HepG2 (cell line): ENCODE measurements around the gene ZNF584. TPM values are rescaled to one million over a fixed set of nuclear protein-coding genes. Genes with fewer than 3 reads are reported as not detected.

Experiments used
- BCL6 ChIP-seq: IDR thresholded peaks from 2 replicates; pipeline ENCODE4 v1.6.1; 2016; ENCODE audit warnings: missing genetic modification reagents, missing compliant biosample characterization
- HES4 ChIP-seq: sonication (generic); formaldehyde crosslinking; IDR thresholded peaks from 2 replicates; pipeline ENCODE4 v1.9.0; 2021; ENCODE audit warnings: mild to moderate bottlenecking, missing genetic modification reagents, borderline replicate concordance
- LCORL ChIP-seq, 2 experiments: fragments of 450-650 bp in 1 of 2; sonication (generic) in 1 of 2; formaldehyde crosslinking in 1 of 2; IDR thresholded peaks; 2 replicates each; pipeline versions ENCODE4 v1.5.0 to v1.6.1; 2017 to 2020; ENCODE audit warnings: antibody characterized with exemption in 1 of 2, missing genetic modification reagents in 1 of 2
- MYNN ChIP-seq: sonication (generic); formaldehyde crosslinking; IDR thresholded peaks from 2 replicates; pipeline ENCODE4 v1.4.0; 2020; ENCODE audit warnings: mild to moderate bottlenecking, low read depth, missing genetic modification reagents
- RAD21 ChIP-seq: fragments of 450-650 bp; formaldehyde crosslinking; IDR thresholded peaks from 2 replicates; pipeline ENCODE4 v1.5.0; 2020; ENCODE audit warnings: mild to moderate bottlenecking
- TOPORS ChIP-seq: sonication (generic); formaldehyde crosslinking; IDR thresholded peaks from 2 replicates; pipeline ENCODE4 v1.8.0; 2023; ENCODE audit warnings: mild to moderate bottlenecking, missing genetic modification reagents
- ZNF24 ChIP-seq: fragments of 450-650 bp; IDR thresholded peaks from 2 replicates; pipeline ENCODE4 v1.6.1; 2017; ENCODE audit warnings: antibody characterized with exemption, mild to moderate bottlenecking
- ZNF3 ChIP-seq: IDR thresholded peaks from 2 replicates; pipeline ENCODE4 v1.7.0; 2017; ENCODE audit warnings: inconsistent platforms
- polyA plus RNA-seq, 8 experiments: library from polyadenylated mRNA; depleted of rRNA in 3 of 8; stranded (reverse) in 7 of 8; unstranded in 1 of 8; fragments of >200 nt; fragmentation: Illumina TruSeq in 4 of 8; extraction: Trizol in 4 of 8; gene quantifications; 2 replicates each; pipeline versions ENCODE4 v1.2.1 to v1.2.3, GENCODE V29; 2011 to 2016; ENCODE audit warnings: low read depth in 4 of 8, missing spikeins in 1 of 8, mixed read lengths in 1 of 8; ENCODE audit not compliant: insufficient read depth in 1 of 8
- total RNA-seq, 5 experiments: library from RNA; depleted of rRNA; stranded (reverse); fragments of >200 nt; fragmentation: Illumina TruSeq; extraction: Trizol; gene quantifications; 2 replicates each; pipeline ENCODE4 v1.2.3, GENCODE V29; 2016; ENCODE audit warnings: low read depth in 1 of 5
- TF ChIP-seq, protein P1 (sequence below): sonication (generic); formaldehyde crosslinking; IDR thresholded peaks from one replicate; pipeline ENCODE4 v1.5.1; 2020; ENCODE audit warnings: mild to moderate bottlenecking, missing genetic modification reagents; ENCODE audit errors: not compliant biosample characterization
- TF ChIP-seq, protein P2 (sequence below): sonication (generic); formaldehyde crosslinking; conservative IDR thresholded peaks from 2 replicates; pipeline ENCODE4 v1.5.0; 2020; ENCODE audit warnings: missing genetic modification reagents
- TF ChIP-seq, protein P3 (sequence below): sonication (generic); formaldehyde crosslinking; IDR thresholded peaks from 2 replicates; pipeline ENCODE4 v1.5.1; 2020; ENCODE audit warnings: mild to moderate bottlenecking, missing genetic modification reagents, moderate library complexity
- TF ChIP-seq, protein P4 (sequence below): sonication (generic); formaldehyde crosslinking; IDR thresholded peaks from 2 replicates; pipeline ENCODE4 v1.5.0; 2020; ENCODE audit warnings: mild to moderate bottlenecking, missing genetic modification reagents

The ZNF584 gene
- total and polyA plus RNA-seq, 2 of the 13 experiments (the other 11 are each of a cell fraction or from before 2014, with no cell fraction given): 2.4 to 7.0 TPM

DNA sequence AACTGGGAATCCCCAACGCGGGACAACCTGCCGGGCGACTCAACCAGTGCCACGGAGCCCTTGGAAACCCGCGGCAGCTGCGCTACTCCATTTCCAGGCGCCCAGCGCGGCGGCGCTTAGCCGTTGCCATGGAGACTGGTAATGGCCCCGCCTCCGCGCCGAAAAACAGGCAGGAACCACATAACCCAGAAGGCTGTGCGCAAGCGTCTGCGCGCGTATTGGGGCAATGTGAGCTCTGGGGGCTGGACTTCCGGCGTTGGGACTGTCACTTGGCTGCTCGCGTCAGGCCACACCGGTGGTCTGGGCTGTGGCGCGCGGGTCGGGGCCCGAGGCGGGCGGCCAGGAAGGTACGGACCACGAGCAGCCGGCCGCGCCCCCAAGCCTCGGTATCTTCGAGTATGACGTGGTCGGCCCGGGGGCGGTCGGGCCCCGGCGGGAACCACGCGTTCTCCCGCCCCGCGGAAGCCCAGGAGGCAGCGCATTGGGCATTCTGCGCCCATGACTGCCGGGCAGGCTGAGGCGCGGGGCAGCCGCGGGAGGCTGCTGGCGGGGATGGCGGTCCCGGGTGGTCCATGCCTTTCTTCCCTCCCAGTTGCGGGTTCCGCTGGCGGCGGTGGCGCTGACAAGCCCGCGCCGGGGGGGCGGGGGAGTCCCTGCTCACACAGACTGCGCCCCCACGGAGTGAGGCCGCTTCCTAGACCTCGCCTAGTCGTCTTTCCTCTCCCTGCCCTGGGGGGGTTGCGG, 43.1 kb downstream of the ZNF584 start, which contains the start of gene ZNF324B (continued):
- TF ChIP-seq, protein P1, sequence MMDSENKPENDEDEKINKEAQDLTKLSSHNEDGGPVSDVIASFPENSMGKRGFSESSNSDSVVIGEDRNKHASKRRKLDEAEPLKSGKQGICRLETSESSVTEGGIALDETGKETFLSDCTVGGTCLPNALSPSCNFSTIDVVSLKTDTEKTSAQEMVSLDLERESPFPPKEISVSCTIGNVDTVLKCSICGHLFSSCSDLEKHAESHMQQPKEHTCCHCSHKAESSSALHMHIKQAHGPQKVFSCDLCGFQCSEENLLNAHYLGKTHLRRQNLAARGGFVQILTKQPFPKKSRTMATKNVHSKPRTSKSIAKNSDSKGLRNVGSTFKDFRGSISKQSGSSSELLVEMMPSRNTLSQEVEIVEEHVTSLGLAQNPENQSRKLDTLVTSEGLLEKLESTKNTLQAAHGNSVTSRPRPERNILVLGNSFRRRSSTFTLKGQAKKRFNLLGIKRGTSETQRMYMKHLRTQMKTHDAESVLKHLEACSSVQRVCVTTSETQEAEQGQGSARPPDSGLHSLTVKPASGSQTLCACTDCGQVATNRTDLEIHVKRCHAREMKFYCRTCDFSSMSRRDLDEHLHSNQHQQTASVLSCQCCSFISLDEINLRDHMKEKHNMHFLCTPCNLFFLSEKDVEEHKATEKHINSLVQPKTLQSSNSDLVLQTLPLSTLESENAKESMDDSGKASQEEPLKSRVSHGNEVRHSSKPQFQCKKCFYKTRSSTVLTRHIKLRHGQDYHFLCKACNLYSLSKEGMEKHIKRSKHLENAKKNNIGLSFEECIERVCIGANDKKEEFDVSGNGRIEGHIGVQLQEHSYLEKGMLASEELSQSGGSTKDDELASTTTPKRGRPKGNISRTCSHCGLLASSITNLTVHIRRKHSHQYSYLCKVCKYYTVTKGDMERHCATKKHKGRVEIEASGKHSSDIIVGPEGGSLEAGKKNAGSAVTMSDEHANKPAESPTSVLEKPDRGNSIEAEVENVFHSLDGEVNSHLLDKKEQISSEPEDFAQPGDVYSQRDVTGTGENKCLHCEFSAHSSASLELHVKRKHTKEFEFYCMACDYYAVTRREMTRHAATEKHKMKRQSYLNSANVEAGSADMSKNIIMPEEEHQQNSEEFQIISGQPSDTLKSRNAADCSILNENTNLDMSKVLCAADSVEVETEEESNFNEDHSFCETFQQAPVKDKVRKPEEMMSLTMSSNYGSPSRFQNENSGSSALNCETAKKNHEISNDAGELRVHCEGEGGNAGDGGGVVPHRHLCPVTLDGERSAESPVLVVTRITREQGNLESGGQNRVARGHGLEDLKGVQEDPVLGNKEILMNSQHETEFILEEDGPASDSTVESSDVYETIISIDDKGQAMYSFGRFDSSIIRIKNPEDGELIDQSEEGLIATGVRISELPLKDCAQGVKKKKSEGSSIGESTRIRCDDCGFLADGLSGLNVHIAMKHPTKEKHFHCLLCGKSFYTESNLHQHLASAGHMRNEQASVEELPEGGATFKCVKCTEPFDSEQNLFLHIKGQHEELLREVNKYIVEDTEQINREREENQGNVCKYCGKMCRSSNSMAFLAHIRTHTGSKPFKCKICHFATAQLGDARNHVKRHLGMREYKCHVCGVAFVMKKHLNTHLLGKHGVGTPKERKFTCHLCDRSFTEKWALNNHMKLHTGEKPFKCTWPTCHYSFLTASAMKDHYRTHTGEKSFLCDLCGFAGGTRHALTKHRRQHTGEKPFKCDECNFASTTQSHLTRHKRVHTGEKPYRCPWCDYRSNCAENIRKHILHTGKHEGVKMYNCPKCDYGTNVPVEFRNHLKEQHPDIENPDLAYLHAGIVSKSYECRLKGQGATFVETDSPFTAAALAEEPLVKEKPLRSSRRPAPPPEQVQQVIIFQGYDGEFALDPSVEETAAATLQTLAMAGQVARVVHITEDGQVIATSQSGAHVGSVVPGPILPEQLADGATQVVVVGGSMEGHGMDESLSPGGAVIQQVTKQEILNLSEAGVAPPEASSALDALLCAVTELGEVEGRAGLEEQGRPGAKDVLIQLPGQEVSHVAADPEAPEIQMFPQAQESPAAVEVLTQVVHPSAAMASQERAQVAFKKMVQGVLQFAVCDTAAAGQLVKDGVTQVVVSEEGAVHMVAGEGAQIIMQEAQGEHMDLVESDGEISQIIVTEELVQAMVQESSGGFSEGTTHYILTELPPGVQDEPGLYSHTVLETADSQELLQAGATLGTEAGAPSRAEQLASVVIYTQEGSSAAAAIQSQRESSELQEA: no peak
- TF ChIP-seq RAD21 (CRISPR knock-in tag): no peak
- TF ChIP-seq HES4: peak; percentile 49; the same call in 1 of the 2 replicates
- TF ChIP-seq, protein P2, sequence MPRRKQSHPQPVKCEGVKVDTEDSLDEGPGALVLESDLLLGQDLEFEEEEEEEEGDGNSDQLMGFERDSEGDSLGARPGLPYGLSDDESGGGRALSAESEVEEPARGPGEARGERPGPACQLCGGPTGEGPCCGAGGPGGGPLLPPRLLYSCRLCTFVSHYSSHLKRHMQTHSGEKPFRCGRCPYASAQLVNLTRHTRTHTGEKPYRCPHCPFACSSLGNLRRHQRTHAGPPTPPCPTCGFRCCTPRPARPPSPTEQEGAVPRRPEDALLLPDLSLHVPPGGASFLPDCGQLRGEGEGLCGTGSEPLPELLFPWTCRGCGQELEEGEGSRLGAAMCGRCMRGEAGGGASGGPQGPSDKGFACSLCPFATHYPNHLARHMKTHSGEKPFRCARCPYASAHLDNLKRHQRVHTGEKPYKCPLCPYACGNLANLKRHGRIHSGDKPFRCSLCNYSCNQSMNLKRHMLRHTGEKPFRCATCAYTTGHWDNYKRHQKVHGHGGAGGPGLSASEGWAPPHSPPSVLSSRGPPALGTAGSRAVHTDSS (CRISPR knock-in tag): no peak
- TF ChIP-seq MYNN (CRISPR knock-in tag): no peak
- no peak for TF ChIP-seq ZNF24
- TF ChIP-seq ZNF3 (CRISPR knock-in tag): no peak
- TF ChIP-seq TOPORS (CRISPR knock-in tag): no peak
- TF ChIP-seq, protein P3, sequence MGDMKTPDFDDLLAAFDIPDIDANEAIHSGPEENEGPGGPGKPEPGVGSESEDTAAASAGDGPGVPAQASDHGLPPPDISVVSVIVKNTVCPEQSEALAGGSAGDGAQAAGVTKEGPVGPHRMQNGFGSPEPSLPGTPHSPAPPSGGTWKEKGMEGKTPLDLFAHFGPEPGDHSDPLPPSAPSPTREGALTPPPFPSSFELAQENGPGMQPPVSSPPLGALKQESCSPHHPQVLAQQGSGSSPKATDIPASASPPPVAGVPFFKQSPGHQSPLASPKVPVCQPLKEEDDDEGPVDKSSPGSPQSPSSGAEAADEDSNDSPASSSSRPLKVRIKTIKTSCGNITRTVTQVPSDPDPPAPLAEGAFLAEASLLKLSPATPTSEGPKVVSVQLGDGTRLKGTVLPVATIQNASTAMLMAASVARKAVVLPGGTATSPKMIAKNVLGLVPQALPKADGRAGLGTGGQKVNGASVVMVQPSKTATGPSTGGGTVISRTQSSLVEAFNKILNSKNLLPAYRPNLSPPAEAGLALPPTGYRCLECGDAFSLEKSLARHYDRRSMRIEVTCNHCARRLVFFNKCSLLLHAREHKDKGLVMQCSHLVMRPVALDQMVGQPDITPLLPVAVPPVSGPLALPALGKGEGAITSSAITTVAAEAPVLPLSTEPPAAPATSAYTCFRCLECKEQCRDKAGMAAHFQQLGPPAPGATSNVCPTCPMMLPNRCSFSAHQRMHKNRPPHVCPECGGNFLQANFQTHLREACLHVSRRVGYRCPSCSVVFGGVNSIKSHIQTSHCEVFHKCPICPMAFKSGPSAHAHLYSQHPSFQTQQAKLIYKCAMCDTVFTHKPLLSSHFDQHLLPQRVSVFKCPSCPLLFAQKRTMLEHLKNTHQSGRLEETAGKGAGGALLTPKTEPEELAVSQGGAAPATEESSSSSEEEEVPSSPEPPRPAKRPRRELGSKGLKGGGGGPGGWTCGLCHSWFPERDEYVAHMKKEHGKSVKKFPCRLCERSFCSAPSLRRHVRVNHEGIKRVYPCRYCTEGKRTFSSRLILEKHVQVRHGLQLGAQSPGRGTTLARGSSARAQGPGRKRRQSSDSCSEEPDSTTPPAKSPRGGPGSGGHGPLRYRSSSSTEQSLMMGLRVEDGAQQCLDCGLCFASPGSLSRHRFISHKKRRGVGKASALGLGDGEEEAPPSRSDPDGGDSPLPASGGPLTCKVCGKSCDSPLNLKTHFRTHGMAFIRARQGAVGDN (CRISPR knock-in tag): peak; percentile 83
- TF ChIP-seq, protein P4, sequence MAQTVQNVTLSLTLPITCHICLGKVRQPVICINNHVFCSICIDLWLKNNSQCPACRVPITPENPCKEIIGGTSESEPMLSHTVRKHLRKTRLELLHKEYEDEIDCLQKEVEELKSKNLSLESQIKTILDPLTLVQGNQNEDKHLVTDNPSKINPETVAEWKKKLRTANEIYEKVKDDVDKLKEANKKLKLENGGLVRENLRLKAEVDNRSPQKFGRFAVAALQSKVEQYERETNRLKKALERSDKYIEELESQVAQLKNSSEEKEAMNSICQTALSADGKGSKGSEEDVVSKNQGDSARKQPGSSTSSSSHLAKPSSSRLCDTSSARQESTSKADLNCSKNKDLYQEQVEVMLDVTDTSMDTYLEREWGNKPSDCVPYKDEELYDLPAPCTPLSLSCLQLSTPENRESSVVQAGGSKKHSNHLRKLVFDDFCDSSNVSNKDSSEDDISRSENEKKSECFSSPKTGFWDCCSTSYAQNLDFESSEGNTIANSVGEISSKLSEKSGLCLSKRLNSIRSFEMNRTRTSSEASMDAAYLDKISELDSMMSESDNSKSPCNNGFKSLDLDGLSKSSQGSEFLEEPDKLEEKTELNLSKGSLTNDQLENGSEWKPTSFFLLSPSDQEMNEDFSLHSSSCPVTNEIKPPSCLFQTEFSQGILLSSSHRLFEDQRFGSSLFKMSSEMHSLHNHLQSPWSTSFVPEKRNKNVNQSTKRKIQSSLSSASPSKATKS (CRISPR knock-in tag): no peak
- no peak for TF ChIP-seq LCORL (IDR thresholded peaks at IDR 0.05)
- TF ChIP-seq LCORL (CRISPR knock-in tag; IDR thresholded peaks at IDR 0.05): no peak
- no peak for TF ChIP-seq BCL6
